Cardiac muscle cell (in vitro differentiated cells and primary cell): Measurements from ENCODE around the gene LCE6A. TPM values are rescaled to one million over a fixed set of nuclear protein-coding genes. Genes with fewer than 3 reads are reported as not detected.

Experiments used
- DNase-seq, 2 donors: peaks; one replicate each; pipeline versions ENCODE4 v3.0.0 to v3.0.0-alpha.2; 2010 to 2017; ENCODE audit warnings: low read depth in 1 of 2, low spot score in 1 of 2
- H3K27ac ChIP-seq: fragments of 200-600 bp; sonication (generic); 2 replicates; pipeline ENCODE4 v1.5.1; 2016
- H3K27me3 ChIP-seq: fragments of 200-600 bp; sonication (generic); 2 replicates; pipeline ENCODE4 v1.6.0; 2016; ENCODE audit warnings: control low read depth
- H3K36me3 ChIP-seq: fragments of 200-600 bp; sonication (generic); 2 replicates; pipeline ENCODE4 v1.5.1; 2016; ENCODE audit warnings: control low read depth
- H3K4me1 ChIP-seq: fragments of 200-600 bp; sonication (generic); 2 replicates; pipeline ENCODE4 v1.8.1; 2017; ENCODE audit warnings: low read depth, mild to moderate bottlenecking, mixed run types
- H3K4me3 ChIP-seq: fragments of 200-600 bp; sonication (generic); 2 replicates; pipeline ENCODE4 v1.5.1; 2016; ENCODE audit warnings: mild to moderate bottlenecking
- H3K9me3 ChIP-seq: fragments of 200-600 bp; sonication (generic); 2 replicates; pipeline ENCODE4 v1.5.1; 2017; ENCODE audit warnings: low read depth, mild to moderate bottlenecking, control low read depth
- polyA plus RNA-seq: library from polyadenylated mRNA; unstranded; fragments of >200 nt; fragmentation: Nextera tagmentation; extraction: Ambion mirVana; gene quantifications from 2 replicates; pipeline ENCODE4 v1.2.1, GENCODE V29; 2016
- total RNA-seq: library from RNA; depleted of rRNA; stranded (reverse); fragments of >200 nt; gene quantifications from 2 replicates; pipeline ENCODE4 v1.2.3, GENCODE V29; 2016
- TF ChIP-seq, protein P1 (sequence below): IDR thresholded peaks from 2 replicates; pipeline ENCODE4 v1.5.1; 2012; ENCODE audit warnings: low read depth, mild to moderate bottlenecking, low read length

LCE6A gene
- total and polyA plus RNA-seq, 2 experiments from 2014 or later: not detected

DNA sequence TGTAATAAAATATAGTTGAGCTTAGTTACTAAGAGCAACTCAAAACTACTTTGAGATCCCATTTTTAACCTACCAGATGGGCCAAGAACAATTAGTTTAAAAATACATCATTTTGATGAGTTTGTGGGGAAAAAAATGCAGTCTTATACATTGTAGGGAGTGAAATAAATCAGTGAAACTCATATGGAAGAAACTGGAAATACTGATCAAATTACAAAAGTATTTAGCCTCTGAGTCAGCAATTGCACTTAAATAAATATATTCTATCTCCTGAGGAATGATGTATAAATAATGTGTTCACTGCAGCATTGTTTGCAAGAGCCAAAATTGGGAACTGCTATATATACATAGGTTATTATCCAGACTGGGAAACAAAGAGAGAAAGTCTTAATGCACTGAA, 30.8 kb downstream of the LCE6A start:
- no peaks in the 10 kb centered on the region for H3K27me3 ChIP-seq
- H3K36me3 ChIP-seq: no peaks in the 10 kb centered on the region
- no peak overlapping the region for H3K27ac ChIP-seq
- H3K4me3 ChIP-seq: no peak overlapping the region
- H3K4me1 ChIP-seq: no peaks in the 10 kb centered on the region
- TF ChIP-seq, protein P1, sequence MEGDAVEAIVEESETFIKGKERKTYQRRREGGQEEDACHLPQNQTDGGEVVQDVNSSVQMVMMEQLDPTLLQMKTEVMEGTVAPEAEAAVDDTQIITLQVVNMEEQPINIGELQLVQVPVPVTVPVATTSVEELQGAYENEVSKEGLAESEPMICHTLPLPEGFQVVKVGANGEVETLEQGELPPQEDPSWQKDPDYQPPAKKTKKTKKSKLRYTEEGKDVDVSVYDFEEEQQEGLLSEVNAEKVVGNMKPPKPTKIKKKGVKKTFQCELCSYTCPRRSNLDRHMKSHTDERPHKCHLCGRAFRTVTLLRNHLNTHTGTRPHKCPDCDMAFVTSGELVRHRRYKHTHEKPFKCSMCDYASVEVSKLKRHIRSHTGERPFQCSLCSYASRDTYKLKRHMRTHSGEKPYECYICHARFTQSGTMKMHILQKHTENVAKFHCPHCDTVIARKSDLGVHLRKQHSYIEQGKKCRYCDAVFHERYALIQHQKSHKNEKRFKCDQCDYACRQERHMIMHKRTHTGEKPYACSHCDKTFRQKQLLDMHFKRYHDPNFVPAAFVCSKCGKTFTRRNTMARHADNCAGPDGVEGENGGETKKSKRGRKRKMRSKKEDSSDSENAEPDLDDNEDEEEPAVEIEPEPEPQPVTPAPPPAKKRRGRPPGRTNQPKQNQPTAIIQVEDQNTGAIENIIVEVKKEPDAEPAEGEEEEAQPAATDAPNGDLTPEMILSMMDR: no peak
- no peaks in the 10 kb centered on the region for H3K9me3 ChIP-seq
- no peak for DNase-seq

DNA sequence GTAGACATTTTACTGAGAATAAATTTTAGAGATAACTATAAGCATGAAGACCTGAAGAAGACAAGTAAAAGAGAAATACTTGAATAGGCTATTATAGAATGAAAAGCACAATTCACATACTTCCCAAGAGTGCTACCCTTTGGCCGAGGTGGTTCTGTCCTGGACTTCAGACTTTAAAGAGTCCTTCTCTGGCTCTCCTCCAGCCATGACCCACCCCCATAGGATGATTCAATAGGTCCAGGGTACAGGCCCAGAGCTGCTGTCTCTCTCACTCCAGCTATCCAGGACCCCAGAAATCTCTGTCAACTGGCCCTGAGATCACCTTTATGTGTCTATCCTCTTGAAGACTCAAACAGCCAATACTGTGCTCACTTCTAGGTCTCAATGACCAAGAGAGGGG, 34.2 kb downstream of the LCE6A start:
- Histone ChIP-seq H3K9me3 (no peaks in the 10 kb centered on the region), H3K27ac (no peak overlapping the region), H3K36me3 (no peaks in the 10 kb centered on the region), H3K27me3 (no peaks in the 10 kb centered on the region), H3K4me1 (no peaks in the 10 kb centered on the region), H3K4me3 (no peak overlapping the region)
- no peak for DNase-seq
- TF ChIP-seq, protein P1: no peak

DNA sequence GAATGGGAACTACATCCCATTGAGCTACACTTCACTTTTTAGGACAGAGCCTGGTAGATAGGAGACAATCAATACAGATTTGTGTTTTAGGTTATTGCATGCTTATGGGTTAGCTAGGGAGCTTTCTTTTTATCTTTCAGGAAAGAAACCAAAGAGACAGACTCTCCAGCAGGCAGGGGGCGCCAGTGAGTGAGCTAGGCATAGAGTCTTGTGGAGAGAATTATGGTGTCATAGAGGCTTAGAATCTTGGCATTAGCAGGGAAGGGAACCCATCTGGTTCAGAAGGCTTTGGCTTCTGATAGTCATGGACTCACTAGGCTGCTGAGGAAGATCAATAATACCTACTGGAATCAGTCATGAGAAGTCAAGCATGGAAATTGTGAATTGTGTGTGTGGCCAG, 35.4 kb downstream of the LCE6A start, which contains the start of gene SMCP:
TSS of gene SMCP (plus strand) at position 281 of the 400 bp plus-strand sequence. CDS start 6,101 bp downstream, outside the sequence.
- Histone ChIP-seq H3K4me3 (no peak within 1 kb of the TSS), H3K9me3 (no peaks in the 10 kb centered on the region), H3K36me3 (no peaks in the 10 kb centered on the region), H3K27me3 (no peaks in the 10 kb centered on the region), H3K27ac (no peak within 1 kb of the TSS), H3K4me1 (no peaks in the 10 kb centered on the region)
- TF ChIP-seq, protein P1: no peak
- no peak for DNase-seq

DNA sequence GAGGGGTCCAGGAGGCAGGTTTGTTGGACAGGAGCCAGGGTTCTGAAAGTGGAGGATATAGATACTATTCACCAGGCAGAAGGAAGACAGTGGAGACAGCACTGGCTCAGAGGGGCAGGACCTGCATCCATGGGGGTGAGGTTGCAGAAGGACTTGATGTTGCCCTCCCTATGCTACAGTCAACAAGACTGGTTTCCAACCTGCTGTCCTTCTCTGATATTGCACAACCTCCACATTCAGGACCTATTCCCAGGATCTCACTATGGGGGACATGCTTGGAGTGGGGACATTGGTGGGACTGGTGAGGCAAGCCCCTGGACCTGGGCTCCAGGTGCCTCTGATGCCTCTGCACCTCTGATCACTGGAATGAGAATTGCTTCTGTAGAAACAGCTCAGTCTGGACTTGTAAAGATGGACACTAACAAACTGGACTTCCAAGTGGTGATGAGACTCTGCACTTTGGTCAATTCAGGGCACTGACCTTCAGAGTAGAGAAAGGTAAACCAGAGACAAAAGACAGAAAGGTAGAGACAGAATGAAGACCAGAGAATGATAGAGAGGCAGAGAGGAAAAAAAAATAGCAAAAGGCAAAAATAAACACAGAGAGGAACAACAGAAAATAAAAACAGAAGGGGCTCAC, 37.0 kb downstream of the LCE6A start:
- no peaks in the 10 kb centered on the region for H3K4me1 ChIP-seq
- TF ChIP-seq, protein P1: no peak
- H3K4me3 ChIP-seq: no peak overlapping the region
- no peaks in the 10 kb centered on the region for H3K36me3 ChIP-seq
- H3K9me3 ChIP-seq: no peaks in the 10 kb centered on the region
- DNase-seq: no peak
- H3K27ac ChIP-seq: no peak overlapping the region
- H3K27me3 ChIP-seq: no peaks in the 10 kb centered on the region

DNA sequence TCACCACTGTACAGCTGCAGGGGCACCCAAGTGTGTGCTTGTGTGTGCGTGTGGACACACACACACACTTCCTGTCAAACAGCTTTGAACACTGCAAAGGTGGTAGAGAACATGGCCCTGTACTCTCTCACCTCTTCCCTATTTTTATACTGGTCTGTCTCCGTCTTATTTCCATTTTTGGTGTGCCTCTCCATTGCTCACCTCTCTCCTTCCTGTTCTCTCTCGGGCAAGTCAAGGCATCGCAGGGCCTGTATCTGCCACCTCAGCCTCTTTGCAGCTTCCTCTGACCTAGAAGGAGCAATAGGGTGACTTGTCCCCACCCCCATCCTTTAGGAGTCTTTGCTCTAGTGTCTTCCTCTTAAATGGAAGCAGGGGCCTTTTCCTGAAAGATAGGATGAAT, 37.7 kb downstream of the LCE6A start:
- H3K4me1 ChIP-seq: no peaks in the 10 kb centered on the region

More for the DNA sequence above, 37.7 kb downstream of the LCE6A start:
- TF ChIP-seq, protein P1: no peak
- Histone ChIP-seq H3K4me3 (no peak overlapping the region), H3K9me3 (no peaks in the 10 kb centered on the region), H3K27me3 (no peaks in the 10 kb centered on the region), H3K36me3 (no peaks in the 10 kb centered on the region), H3K27ac (no peak overlapping the region)
- no peak for DNase-seq
